ENCODE measurements around the gene SIGLEC1.

The SIGLEC1 gene

DNA sequence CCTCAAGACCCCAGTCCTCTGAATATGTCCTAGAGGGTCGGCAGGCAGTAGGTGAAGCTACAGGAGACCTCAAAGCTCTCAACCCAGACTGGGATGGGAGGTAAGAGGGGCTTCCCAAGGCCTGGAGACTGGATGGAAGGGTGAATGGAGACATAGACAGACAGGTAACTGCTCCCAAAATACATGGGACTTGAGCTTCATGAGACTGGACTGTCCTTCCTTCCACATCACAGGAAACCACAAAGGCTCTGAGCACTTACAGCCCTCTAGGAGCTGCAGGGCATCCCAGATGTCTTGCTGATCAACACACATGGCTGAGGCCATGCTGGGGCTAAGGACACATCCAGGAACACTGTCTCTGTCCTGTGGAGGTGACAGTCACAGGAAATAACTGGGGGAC, 31.6 kb upstream of the SIGLEC1 start:
- no peak for DNase-seq

GRCh38 chr20:3743251-3743650, 30.9 kb upstream of the SIGLEC1 start:
- DNase-seq: no peak

DNA sequence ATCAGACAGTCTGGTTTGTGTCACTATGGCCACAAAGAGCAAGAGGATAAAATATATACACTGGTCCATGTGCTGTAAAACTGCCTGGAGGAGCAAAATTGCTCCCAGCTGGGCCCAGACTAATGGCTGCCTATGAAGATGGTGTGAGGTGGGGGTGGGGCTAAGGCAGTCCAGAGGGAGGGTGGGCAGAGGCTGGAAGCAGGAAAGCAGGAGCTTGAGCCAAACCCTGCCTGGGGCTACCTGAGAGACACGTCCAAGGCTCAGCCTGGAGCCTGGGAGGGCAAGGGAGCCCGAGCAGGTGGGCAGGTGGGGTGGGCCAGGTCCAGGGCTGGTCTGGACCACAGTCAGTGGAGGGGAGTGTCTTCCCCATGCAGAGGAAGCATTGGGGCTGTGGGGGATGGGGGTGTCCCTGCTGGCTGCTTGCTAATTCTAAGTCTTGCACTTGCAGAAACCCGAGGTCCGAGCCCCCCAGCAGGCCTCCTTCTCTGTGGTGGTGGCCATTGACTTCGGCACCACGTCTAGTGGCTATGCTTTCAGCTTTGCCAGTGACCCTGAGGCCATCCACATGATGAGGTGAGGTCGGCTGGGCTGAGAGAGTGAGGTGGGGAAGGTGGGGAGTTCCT, 29.5 kb upstream of the SIGLEC1 start:
- DNase-seq: no peak

- no peak for DNase-seq
Observed at GRCh38 chr20:3740615-3741301, 28.4 kb upstream of the SIGLEC1 start.

GRCh38 chr20:3739926-3740451, 27.6 kb upstream of the SIGLEC1 start:
- DNase-seq: no peak

- no peak for DNase-seq
Observed at GRCh38 chr20:3739054-3739925, 26.9 kb upstream of the SIGLEC1 start.

- no peak for DNase-seq
Observed at GRCh38 chr20:3738111-3739053, 26.0 kb upstream of the SIGLEC1 start.

- no peak for DNase-seq
Observed at GRCh38 chr20:3735768-3736167, 23.4 kb upstream of the SIGLEC1 start.

DNA sequence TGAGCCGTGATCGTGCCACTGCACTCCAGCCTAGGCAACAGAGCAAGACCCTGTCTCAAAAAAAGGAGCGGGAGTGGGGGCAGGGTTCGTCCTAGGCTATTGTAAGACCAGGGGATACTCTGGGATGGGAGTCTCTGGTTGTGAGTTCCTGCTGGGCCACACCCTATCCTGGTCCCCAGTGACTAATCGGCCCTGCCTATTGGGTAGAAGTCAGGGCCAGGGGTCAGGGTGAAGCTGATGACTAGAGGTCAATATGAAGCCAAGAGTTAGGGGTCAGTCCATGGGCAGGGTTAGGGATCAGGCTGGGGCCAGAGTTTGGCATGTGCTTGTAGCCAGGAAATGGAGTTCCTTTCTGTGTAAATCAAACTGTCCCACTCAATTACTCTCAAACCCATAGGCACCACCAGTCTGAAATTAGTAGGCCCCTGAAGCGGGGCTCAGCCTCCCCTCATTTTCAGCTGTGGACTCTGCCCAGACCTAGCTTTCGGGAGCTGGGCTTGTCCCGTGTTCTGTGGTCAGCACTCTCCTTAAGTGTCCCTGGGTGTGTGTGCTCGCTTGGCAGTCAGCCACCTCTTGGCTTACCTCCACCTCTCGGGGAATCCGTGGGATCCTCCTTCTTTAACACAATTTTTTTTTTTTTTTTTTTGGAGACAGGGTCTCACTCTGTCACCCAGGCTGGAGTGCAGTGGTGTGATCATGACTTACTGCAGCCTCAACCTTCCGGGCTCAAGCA, 21.9 kb upstream of the SIGLEC1 start:
- DNase-seq: no peak

- no peak for DNase-seq
Observed at GRCh38 chr20:3733119-3733995, 21.0 kb upstream of the SIGLEC1 start.

- no peak for DNase-seq
Observed at GRCh38 chr20:3732327-3733118, 20.1 kb upstream of the SIGLEC1 start, which contains the start of gene HSPA12B. TSS of gene HSPA12B (plus strand) at chr20:3732685. CDS start at chr20:3738675, 5,990 bp downstream.

DNA sequence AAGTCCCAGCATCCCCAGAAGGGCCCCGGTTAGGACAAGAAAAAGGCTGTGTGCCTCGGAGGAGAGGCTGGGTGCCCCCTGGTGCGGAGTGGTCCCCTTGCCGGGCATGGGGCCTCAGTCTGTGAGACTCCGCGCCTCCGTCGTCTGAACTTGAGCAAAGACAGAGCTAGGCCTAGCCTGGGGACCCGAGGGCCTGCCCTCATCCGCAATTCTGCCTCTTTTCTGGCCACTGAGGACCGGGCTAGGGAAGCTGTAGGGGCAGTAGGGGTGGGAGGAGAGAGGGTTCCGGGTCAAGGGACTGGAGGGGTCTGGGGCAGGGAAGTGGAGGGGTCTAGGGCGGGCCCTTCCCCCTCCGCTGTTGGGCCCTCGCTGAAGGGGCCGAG, 19.5 kb upstream of the SIGLEC1 start:
- no peak for DNase-seq

- no peak for DNase-seq
Observed at GRCh38 chr20:3730803-3731672, 18.6 kb upstream of the SIGLEC1 start.

GRCh38 chr20:3729811-3730540, 17.6 kb upstream of the SIGLEC1 start:
- DNase-seq: peak in 1 of 2 donors; percentile 29

DNA sequence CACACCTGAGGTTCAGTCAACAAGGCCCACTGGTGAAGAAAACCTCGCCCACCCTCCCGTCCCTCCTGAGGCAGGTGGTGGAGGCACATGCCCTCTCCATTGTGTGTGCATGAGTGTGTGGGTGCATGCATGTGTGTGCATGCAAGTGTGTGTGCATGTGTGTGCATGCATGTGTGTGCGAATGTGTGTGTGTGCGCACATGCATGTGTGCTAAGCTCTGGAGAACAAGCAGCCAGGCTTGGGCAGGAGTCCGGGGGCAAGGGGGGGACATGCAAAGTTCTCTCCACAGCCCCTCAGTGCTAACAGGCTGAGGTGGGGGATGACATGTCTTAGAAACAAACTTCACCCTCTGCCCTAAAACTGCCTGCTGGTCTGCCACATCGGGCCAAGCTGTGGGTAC, 17.0 kb upstream of the SIGLEC1 start:
- no peak for DNase-seq

GRCh38 chr20:3728876-3729275, 16.5 kb upstream of the SIGLEC1 start:
- no peak for DNase-seq

DNA sequence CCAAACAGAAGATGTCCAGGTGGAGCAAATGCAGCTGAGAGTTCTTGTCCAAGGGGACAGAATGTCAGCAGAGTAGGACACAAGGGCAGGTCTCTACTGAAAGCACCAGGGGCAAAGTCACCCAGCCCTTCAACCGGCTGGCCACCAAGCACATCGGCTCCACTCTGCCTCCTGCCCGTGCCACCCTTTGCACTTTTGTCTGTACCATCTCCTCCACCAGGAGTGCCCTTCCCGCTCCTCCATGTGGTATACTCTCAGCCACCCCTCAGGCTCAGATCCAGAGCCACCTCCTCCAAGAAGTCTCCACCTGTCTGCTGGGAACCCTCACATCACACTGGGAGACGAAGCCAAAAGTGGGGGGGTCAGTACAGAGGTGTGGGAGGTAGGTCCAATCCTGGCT, 16.0 kb upstream of the SIGLEC1 start:
- DNase-seq: no peak

Measured in inflammatory macrophage (primary cell).